HG03571 (cell line): ENCODE measurements around the gene FILIP1L.
"Not testable (repeated sequence)": the region's sequence is repeated elsewhere in the genome, so short reads cannot be mapped to it uniquely, and the experiment has no call there.

Experiments
- ATAC-seq: cut with Tn5 transposase; IDR thresholded peaks from one replicate; pipeline ENCODE4 v1.9.1; 2021; ENCODE audit not compliant: unreplicated experiment

The FILIP1L gene

GRCh38 chr3:99851955-99852354, 262.3 kb downstream of the FILIP1L start:
- no peak for ATAC-seq

GRCh38 chr3:99850608-99851007, 263.7 kb downstream of the FILIP1L start:
- no peak for ATAC-seq

- no peak for ATAC-seq
Observed at GRCh38 chr3:99848433-99848832, 265.9 kb downstream of the FILIP1L start.

GRCh38 chr3:99846477-99847160, 267.7 kb downstream of the FILIP1L start:
- ATAC-seq: no peak

- ATAC-seq: no peak
Observed at GRCh38 chr3:99845999-99846398, 268.3 kb downstream of the FILIP1L start.

GRCh38 chr3:99845331-99845730, 269.0 kb downstream of the FILIP1L start:
- ATAC-seq: no peak

- no peak for ATAC-seq
Observed at GRCh38 chr3:99843590-99844258, 270.6 kb downstream of the FILIP1L start.

- ATAC-seq: no peak
Observed at GRCh38 chr3:99842826-99843589, 271.3 kb downstream of the FILIP1L start.

- ATAC-seq: not testable (repeated sequence)
Observed at GRCh38 chr3:99841949-99842348, 272.4 kb downstream of the FILIP1L start.

- ATAC-seq: no peak
Observed at GRCh38 chr3:99839613-99840012, 274.7 kb downstream of the FILIP1L start.

GRCh38 chr3:99838755-99839154, 275.5 kb downstream of the FILIP1L start:
- ATAC-seq: no peak

- ATAC-seq: no peak
Observed at GRCh38 chr3:99837715-99838114, 276.6 kb downstream of the FILIP1L start.

- no peak for ATAC-seq
Observed at GRCh38 chr3:99836681-99837080, 277.6 kb downstream of the FILIP1L start.

- no peak for ATAC-seq
Observed at GRCh38 chr3:99834211-99834957, 279.9 kb downstream of the FILIP1L start.

- ATAC-seq: no peak
Observed at GRCh38 chr3:99833617-99834205, 280.6 kb downstream of the FILIP1L start.

GRCh38 chr3:99829844-99830243, 284.5 kb downstream of the FILIP1L start:
- no peak for ATAC-seq

GRCh38 chr3:99825004-99825640, 289.2 kb downstream of the FILIP1L start:
- ATAC-seq: no peak

GRCh38 chr3:99823723-99824711, 290.3 kb downstream of the FILIP1L start:
- ATAC-seq: no peak

- no peak for ATAC-seq
Observed at GRCh38 chr3:99818818-99819217, 295.5 kb downstream of the FILIP1L start.
